AG04450 (cell line): ENCODE measurements around the gene SERPINI2. TPM values are rescaled to one million over a fixed set of nuclear protein-coding genes. Genes with fewer than 3 reads are reported as not detected.

Experiments
- CTCF ChIA-PET: fragments of 300-600, 350-600 bp; formaldehyde crosslinking; extraction: SDS; loops from one replicate; lab custom pipeline; 2022; ENCODE audit warnings: antibody characterized with exemption, inconsistent platforms; lab: Charles Lee
- POLR2A ChIA-PET: fragments of 350-600 bp; formaldehyde crosslinking; extraction: SDS; loops from one replicate; lab custom pipeline; 2021; ENCODE audit warnings: antibody characterized with exemption, inconsistent platforms; lab: Yijun Ruan, JAX
- DNase-seq: peaks from one replicate; pipeline ENCODE4 v3.0.0-alpha.2; 2011; ENCODE audit warnings: low read depth, low spot score
- H3K27ac ChIP-seq: one replicate; pipeline ENCODE4 v1.5.1; 2012; ENCODE audit warnings: low read depth, low read length, control low read depth
- H3K27me3 ChIP-seq: one replicate; pipeline ENCODE4 v1.6.0; 2012; ENCODE audit warnings: low read length; ENCODE audit not compliant: control insufficient read depth, insufficient read depth
- H3K4me3 ChIP-seq: 2 replicates; pipeline ENCODE4 v1.5.1; 2011; ENCODE audit warnings: mild to moderate bottlenecking, low read depth, low read length, control low read depth
- H3K9me3 ChIP-seq: 2 replicates; pipeline ENCODE4 v1.5.1; 2012; ENCODE audit warnings: low read length; ENCODE audit not compliant: control insufficient read depth, insufficient read depth
- CTCF ChIP-seq: IDR thresholded peaks from 2 replicates; pipeline ENCODE4 v1.5.1; 2011; ENCODE audit warnings: low read depth, low read length, control low read depth, inconsistent platforms
- polyA plus RNA-seq: library from polyadenylated mRNA; depleted of rRNA; stranded (reverse); fragments of >200 nt; gene quantifications from 2 replicates; pipeline ENCODE4 v1.2.3, GENCODE V29; 2011; rRNA removed

The SERPINI2 gene
- polyA plus RNA-seq, 1 experiment, result not detected

DNA sequence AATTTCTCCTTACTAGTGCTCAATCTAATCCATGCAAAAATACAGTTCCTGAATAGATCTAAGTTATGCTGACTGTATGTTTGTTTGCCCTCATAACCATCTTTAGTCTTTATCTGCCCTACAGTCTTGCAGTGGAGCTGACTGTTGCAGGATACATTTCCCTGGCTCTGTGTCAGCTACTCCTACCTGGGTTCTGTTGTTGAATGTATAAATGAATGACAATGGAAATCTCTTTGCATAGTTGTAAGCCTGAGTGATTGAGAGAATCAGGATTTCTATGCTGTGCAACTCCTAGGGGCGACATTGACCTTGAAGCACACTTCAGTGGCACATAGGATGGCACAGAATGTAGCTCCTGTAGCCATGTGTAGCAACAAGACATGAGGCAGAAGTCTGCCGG is 77.8 kb downstream of the SERPINI2 start:
- Histone ChIP-seq H3K4me3 (no peak overlapping the region), H3K27ac (no peak overlapping the region), H3K9me3 (no peaks in the 10 kb centered on the region), H3K27me3 (no peaks in the 10 kb centered on the region)
- no peak for DNase-seq
- no peak for TF ChIP-seq CTCF
- POLR2A ChIA-PET, result no interaction called here
- CTCF ChIA-PET, result no interaction called here

GRCh38 chr3:167394003-167394402 is 79.8 kb downstream of the SERPINI2 start:
- CTCF ChIA-PET, result interaction anchor here (1.0 kb wide), 1 partner anchor 14 kb away, joined by 3 read pairs; the partner anchor contains the start of gene ZBBX
- TF ChIP-seq CTCF, result no peak
- H3K27me3 ChIP-seq, result no peaks in the 10 kb centered on the region
- H3K27ac ChIP-seq, result no peak overlapping the region
- DNase-seq, result no peak
- no peaks in the 10 kb centered on the region for H3K9me3 ChIP-seq
- POLR2A ChIA-PET, result no interaction called here
- H3K4me3 ChIP-seq, result no peak overlapping the region

Other genes starting within 250 kb of the SERPINI2 start
- gene ZBBX, start 93.7 kb downstream of the SERPINI2 start, polyA plus RNA-seq, result not detected in 2 replicates
- gene WDR49, start 179.9 kb upstream of the SERPINI2 start, polyA plus RNA-seq, result not detected in 2 replicates